Peyer's patch (tissue), 4 donors: ENCODE results near the gene SNX27. TPM values are rescaled to one million over a fixed set of nuclear protein-coding genes. Genes with fewer than 3 reads are reported as not detected.

Experiments
- DNase-seq, 3 donors: peaks; one replicate each; pipeline ENCODE4 v3.0.0-alpha.2; 2017 to 2019
- H3K27ac ChIP-seq, 4 donors: fragments of 200-600 bp; sonication (generic); one replicate each; pipeline ENCODE4 v1.5.1; 2016 to 2019
- H3K27me3 ChIP-seq, 2 donors: fragments of 200-600 bp; sonication (generic); one replicate each; pipeline ENCODE4 v1.5.1; 2019
- H3K36me3 ChIP-seq, 3 donors: fragments of 200-600 bp; sonication (generic); one replicate each; pipeline ENCODE4 v1.5.1; 2016 to 2019
- H3K4me1 ChIP-seq, 4 donors: fragments of 200-600 bp; sonication (generic); one replicate each; pipeline ENCODE4 v1.5.1; 2016 to 2019
- H3K4me3 ChIP-seq, 4 donors: fragments of 200-600 bp; sonication (generic); 1 replicate in 3 of 4; 2 replicates in 1 of 4; pipeline ENCODE4 v1.5.1; 2016 to 2019; ENCODE audit warnings: mild to moderate bottlenecking in 1 of 4
- H3K9me3 ChIP-seq, 4 donors: fragments of 200-600 bp; sonication (generic); one replicate each; pipeline ENCODE4 v1.5.1; 2016 to 2019; ENCODE audit warnings: mild to moderate bottlenecking in 1 of 4
- POLR2A ChIP-seq, 2 donors: fragments of 450-650 bp; IDR thresholded peaks; one replicate each; pipeline ENCODE4 v1.5.1; 2017; ENCODE audit warnings: antibody characterized with exemption in 2 of 2, mild to moderate bottlenecking in 2 of 2, moderate library complexity in 2 of 2
- small RNA-seq, 2 donors: library from RNA; depleted of rRNA; stranded (forward); fragments of <200 nt; gene quantifications; one replicate each; pipeline ENCODE3, GENCODE V24; 2016
- total RNA-seq, 4 donors: library from RNA; depleted of rRNA; stranded (reverse); fragments of >200 nt; gene quantifications; one replicate each; pipeline ENCODE4 v1.1.0, GENCODE V29; 2016
- TF ChIP-seq, protein P1 (sequence below), 6 experiments: fragments of 450-650 bp in 4 of 6; fragments of 200-600 bp in 2 of 6; sonication (generic) in 1 of 6; IDR thresholded peaks; one replicate each; pipeline ENCODE4 v1.5.1; 2017 to 2019; ENCODE audit warnings: antibody characterized with exemption in 6 of 6, mild to moderate bottlenecking in 3 of 6, moderate library complexity in 1 of 6

Gene SNX27
- total RNA-seq, 4 donors from 2014 or later: 24.0 to 50.3 (median 35.1) TPM

DNA sequence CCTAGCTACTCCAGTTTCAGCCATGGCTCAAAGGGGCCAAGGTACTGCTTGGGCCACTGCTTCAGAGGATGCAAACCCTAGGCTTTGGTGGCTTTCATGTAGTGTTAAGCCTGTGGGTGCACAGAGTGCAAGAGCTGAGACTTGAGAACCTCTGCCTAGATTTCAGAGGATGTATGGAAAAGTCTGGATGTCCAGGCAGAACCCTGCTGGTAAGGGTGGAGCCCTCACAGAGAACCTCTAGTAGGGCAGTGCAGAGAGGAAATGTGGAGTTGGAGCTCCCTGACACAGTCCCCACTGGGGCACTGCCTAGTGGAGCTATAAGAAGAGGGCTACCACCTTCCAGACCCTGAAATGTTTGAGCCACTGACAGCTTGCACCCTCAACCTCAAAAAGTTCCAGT is 125.6 kb downstream of the SNX27 start:
- no peak overlapping the region for H3K4me3 ChIP-seq
- H3K27ac ChIP-seq: no peak overlapping the region
- H3K4me1 ChIP-seq: peaks cover 0 to 4% (median 0%) of the 10 kb centered on the region in 4 donors
- peaks cover 0 to 13% (median 3%) of the 10 kb centered on the region in 4 donors for H3K9me3 ChIP-seq
- no peaks in the 10 kb centered on the region for H3K27me3 ChIP-seq
- no peaks in the 10 kb centered on the region for H3K36me3 ChIP-seq
- DNase-seq: no peak
- TF ChIP-seq POLR2A (IDR thresholded peaks at IDR 0.05): no peak
- TF ChIP-seq, protein P1, sequence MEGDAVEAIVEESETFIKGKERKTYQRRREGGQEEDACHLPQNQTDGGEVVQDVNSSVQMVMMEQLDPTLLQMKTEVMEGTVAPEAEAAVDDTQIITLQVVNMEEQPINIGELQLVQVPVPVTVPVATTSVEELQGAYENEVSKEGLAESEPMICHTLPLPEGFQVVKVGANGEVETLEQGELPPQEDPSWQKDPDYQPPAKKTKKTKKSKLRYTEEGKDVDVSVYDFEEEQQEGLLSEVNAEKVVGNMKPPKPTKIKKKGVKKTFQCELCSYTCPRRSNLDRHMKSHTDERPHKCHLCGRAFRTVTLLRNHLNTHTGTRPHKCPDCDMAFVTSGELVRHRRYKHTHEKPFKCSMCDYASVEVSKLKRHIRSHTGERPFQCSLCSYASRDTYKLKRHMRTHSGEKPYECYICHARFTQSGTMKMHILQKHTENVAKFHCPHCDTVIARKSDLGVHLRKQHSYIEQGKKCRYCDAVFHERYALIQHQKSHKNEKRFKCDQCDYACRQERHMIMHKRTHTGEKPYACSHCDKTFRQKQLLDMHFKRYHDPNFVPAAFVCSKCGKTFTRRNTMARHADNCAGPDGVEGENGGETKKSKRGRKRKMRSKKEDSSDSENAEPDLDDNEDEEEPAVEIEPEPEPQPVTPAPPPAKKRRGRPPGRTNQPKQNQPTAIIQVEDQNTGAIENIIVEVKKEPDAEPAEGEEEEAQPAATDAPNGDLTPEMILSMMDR (IDR thresholded peaks at IDR 0.05): no peak

DNA sequence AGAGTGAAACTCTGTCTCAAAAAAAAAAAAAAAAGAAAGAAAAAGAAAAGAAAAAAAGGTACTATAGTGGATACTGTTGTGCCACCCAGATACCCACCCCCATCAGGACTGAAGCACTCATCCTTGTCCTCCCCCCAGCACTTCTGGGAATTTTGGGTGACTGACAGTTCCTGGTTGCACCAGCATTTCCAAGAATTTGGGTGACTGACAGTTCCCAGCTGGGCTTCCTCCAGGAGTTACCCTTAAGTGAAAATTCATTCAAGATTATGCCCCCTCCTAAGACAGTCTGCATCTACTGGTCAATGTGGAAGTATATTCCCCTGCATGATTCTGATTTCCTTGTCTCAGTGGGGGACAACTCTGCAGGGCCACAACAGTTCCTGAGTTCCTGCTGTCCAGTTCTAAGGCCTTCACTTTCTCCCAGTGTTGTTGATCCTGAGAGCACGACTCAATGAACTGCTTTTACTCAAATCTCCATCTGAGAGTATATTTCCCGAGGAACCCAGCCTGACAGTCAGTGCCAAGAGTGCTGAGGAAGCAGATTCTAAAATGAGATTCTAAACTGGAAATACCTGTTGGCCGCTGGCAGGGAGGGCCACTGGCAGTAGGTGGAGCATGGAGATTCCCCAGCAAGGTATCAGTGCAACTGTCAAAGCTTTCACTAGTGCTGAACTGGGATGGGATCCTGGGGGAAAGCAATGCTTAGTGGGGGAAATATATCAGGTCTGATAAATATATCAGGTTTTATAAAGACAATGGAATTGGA is 127.9 kb downstream of the SNX27 start:
- no peaks in the 10 kb centered on the region for H3K27me3 ChIP-seq
- no peak for DNase-seq
- peaks cover 0 to 2% (median 0%) of the 10 kb centered on the region in 4 donors for H3K4me1 ChIP-seq
- peaks cover 0 to 13% (median 3%) of the 10 kb centered on the region in 4 donors for H3K9me3 ChIP-seq
- TF ChIP-seq POLR2A (IDR thresholded peaks at IDR 0.05): no peak
- TF ChIP-seq, protein P1 (IDR thresholded peaks at IDR 0.05): no peak
- H3K27ac ChIP-seq: no peak overlapping the region
- H3K4me3 ChIP-seq: no peak overlapping the region
- H3K36me3 ChIP-seq: no peaks in the 10 kb centered on the region

DNA sequence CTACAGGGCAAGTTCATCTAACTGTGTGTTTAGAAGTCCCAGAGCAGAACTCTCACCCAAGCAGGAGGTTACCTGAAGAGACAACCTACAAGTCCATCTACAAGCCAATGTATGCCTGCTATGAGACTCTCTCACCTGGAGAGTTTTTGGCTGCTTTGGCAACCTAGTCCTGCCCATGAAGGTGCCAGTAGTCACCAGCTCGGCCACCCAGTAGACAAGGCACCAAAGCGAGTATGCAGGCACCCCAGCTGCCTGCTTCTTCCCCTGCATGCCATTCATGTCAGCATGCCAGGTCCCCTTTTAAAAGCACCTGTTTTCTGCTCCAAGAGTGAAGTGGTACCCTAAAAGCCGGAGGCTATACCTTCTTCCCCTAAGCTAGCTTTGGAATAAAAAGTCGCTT is 129.7 kb downstream of the SNX27 start:
- Histone ChIP-seq H3K27ac (no peak overlapping the region), H3K36me3 (no peaks in the 10 kb centered on the region), H3K9me3 (peaks cover 0 to 13% (median 3%) of the 10 kb centered on the region in 4 donors), H3K27me3 (no peaks in the 10 kb centered on the region), H3K4me3 (no peak overlapping the region), H3K4me1 (no peaks in the 10 kb centered on the region)
- DNase-seq: no peak
- TF ChIP-seq, protein P1 (IDR thresholded peaks at IDR 0.05): no peak
- TF ChIP-seq POLR2A (IDR thresholded peaks at IDR 0.05): no peak

Small RNA genes lying within 50 kb of the gene (small RNA-seq; reads per million reads assigned to genes)
- gene RNU6-1062P (0 reads per million in 2 donors), gene RNU6-662P (0 reads per million in 2 donors)

Other genes starting within 250 kb of the SNX27 start
- 100 to 1,000 TPM; 194 to 623 (median 467) TPM for gene SELENBP1, start 239.3 kb upstream of the SNX27 start, total RNA-seq
- gene PSMB4, start 212.5 kb upstream of the SNX27 start, total RNA-seq: 100 to 1,000 TPM; 119 to 223 (median 167) TPM
- 10 to 100 TPM; 49.5 to 91.3 (median 52.6) TPM for gene POGZ, start 152.6 kb upstream of the SNX27 start, total RNA-seq
- gene CGN, start 100.7 kb upstream of the SNX27 start, total RNA-seq: 100 to 1,000 TPM in 3 of 4 donors, 10 to 100 TPM in 1; 34.7 to 180 (median 160) TPM
- gene TUFT1, start 71.7 kb upstream of the SNX27 start, total RNA-seq: 10 to 100 TPM; 12.4 to 23.4 (median 19.3) TPM
- gene CELF3, start 104.8 kb downstream of the SNX27 start, total RNA-seq: 1 to 10 TPM; 2.5 to 7.7 (median 6.1) TPM
- gene RIIAD1, start 109.5 kb downstream of the SNX27 start, total RNA-seq: not detected
- gene MRPL9, start 151.4 kb downstream of the SNX27 start, total RNA-seq: 10 to 100 TPM; 31.3 to 92.4 (median 40.1) TPM
- gene TDRKH, start 178.4 kb downstream of the SNX27 start, total RNA-seq: 1 to 10 TPM; 1.2 to 5.0 (median 3.6) TPM
- 1 to 10 TPM in 3 of 4 donors, not detected in 1; 1.0 to 1.3 (median 1.1) TPM for gene LINGO4, start 193.4 kb downstream of the SNX27 start, total RNA-seq
- 10 to 100 TPM; 10.7 to 70.1 (median 46.0) TPM for gene RORC, start 219.8 kb downstream of the SNX27 start, total RNA-seq
- gene C2CD4D, start 227.8 kb downstream of the SNX27 start, total RNA-seq: under 1 TPM in 1 of 4 donors, not detected in 3; 0.54 TPM
- not detected for gene THEM5, start 241.7 kb downstream of the SNX27 start, total RNA-seq